ENCODE measurements around the gene CDCA3.

CDCA3 gene

DNA sequence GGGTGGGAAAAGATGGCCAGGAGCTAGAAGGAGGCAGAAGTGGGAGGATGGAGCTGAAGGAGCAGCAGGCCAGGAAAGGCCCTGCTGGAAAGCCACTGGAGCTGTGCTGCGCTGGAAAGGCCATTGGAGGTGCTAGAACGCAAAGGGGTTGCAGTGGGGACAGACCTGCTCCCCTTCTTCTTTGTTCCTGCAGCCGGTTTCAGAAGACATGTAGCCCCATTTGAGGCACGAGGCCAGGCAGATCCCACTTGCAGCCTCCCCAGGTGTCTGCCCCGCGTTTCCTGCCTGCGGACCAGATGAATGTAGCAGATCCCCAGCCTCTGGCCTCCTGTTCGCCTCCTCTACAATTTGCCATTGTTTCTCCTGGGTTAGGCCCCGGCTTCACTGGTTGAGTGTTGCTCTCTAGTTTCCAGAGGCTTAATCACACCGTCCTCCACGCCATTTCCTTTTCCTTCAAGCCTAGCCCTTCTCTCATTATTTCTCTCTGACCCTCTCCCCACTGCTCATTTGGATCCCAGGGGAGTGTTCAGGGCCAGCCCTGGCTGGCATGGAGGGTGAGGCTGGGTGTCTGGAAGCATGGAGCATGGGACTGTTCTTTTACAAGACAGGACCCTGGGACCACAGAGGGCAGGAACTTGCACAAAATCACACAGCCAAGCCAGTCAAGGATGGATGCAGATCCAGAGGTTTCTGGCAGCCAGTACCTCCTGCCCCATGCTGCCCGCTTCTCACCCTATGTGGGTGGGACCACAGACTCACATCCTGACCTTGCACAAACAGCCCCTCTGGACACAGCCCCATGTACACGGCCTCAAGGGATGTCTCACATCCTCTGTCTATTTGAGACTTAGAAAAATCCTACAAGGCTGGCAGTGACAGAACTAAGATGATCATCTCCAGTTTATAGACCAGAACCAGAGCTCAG lies 31.7 kb downstream of the CDCA3 start:
- DNase-seq = no peak

DNA sequence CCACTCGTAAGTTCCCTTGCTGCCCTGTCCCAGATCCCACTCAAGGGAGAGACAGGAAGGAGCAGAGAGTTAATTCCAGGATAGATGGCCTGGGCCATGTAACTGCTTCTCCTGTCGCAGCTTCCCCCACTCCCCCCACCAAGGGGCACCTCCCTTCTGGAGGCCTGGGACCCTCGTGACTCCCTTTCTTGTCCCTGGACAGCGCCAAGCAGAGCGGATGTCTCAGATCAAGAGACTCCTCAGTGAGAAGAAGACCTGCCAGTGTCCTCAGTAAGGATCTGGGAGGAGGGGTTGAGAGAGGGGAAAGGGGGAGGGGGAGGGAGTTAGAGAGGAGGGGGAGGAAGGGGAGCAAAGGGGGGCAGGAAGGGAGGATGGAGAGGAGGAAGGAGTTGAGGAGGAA lies 32.4 kb downstream of the CDCA3 start:
- DNase-seq = no peak

DNA sequence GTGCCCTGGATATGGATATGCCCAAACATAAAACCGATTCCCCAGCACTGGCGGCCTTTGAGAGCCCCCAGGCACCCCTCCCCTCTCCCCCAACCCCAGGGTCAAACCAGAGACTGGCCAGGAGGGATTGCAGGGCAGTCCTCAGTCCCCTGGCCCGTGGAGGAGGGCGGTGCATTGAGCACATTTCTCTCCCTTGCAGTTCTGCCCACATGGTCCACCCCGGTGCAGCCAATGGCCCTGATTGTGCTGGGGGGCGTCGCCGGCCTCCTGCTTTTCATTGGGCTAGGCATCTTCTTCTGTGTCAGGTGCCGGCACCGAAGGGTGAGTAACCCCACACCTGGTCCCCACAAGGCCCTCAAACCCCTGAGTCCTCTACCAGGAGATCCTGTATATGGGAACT lies 32.9 kb downstream of the CDCA3 start:
- DNase-seq = no peak

DNA sequence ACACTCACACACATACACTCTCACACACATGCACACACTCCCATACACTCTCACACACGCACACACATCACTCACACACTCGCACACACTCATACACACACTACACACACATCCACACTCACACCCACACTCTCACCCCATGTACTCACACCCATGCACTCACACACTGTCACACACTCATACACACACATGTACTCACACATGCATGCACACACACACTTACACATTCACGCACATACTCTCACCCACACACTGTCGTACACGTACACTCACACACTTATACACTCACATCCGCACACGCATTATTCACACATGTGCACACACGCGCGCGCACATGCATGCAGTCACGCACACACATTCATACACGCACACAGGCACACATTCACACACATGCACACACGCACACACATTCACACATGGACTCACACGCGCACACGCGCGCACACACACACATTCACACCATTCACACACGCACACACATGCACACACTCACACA lies 33.4 kb downstream of the CDCA3 start:
- DNase-seq = no peak

DNA sequence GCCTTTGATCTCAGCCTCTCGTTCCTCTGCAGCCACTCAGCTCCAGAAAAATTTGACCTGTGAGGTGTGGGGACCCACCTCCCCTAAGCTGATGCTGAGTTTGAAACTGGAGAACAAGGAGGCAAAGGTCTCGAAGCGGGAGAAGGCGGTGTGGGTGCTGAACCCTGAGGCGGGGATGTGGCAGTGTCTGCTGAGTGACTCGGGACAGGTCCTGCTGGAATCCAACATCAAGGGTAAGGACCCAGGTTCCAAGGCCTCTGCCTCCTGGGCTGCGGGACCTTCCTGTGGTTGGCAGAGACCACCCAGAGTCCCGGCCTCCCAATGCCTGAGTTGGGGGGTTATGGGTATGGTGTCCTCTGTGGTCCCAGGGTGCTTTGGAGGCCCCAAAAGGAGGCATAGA lies 34.0 kb downstream of the CDCA3 start:
- no peak for DNase-seq

DNA sequence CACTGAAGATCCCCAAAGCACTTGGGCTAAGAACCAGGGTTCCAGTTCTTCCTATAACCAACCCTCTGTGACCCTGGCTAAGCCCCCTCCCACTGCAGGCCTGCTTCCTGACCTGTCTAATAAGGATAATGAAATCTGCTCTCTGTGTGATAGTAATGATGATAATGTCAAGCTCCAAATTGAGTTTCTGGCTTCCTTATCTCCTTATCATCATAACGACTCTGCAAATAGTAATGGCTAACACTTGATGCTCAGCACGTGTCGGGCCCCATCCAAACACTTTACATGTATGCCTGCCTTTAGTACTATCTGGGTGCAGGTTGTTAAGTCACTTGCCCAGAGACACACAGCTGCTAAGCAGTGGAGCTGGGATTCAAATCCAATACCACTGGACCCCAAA lies 34.5 kb downstream of the CDCA3 start:
- DNase-seq = no peak

DNA sequence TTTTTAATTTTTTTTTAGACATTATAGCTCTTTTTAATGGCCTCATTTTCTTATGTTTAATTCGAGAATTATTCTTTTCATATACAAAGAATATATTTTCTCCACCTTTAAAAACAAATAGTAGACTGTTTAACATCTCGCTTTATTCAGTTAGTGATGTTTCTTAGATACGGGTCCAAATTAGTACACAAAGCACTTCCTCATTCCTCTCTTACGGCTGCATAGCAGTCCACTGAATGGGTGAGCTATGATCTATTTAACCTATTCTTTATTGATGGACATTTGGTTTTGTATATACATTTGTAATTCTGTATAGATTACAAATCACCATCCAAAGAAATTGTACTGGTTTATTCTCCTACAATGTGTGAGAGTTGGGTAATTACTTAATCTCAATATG lies 37.7 kb downstream of the CDCA3 start:
- DNase-seq = no peak

DNA sequence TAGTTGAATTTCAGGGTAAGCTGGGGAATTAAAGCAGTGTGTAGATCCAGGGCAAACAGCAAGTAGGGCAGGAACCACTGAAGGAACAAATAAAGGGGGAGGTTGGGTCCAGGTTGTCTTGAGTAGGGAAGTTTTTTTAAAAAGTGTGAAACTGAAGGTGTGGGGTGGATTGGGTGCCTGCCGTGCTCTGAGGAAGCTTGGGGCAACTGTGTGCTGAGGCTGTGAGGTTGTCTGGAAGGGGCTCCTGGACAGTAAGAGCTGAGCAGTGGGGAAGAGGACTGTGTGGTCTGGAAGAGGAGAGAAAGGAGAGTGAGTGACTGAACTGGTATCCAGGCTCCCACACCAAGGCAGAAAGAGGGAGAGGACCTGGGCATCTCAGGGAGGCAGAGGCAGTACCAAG lies 40.3 kb downstream of the CDCA3 start:
- DNase-seq = no peak

DNA sequence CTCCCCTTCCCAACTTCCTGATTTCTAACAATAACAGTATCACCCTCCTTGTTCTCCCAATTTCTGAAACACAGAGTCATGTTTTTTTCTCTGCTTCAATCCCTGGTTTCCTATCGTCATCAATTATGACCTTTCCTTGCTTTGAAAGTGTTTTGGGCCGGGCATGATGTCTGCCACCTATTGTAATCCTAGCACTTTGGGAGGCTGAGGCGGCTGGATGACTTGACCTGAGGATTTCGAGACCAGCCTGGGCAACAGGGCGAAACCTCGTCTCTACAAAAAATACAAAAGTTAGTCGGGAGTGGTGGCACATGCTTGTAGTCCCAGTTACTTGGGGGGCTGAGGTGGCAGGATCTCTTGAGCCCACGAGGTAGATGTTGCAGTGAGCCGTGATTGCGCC lies 42.0 kb downstream of the CDCA3 start:
- no peak for DNase-seq

DNA sequence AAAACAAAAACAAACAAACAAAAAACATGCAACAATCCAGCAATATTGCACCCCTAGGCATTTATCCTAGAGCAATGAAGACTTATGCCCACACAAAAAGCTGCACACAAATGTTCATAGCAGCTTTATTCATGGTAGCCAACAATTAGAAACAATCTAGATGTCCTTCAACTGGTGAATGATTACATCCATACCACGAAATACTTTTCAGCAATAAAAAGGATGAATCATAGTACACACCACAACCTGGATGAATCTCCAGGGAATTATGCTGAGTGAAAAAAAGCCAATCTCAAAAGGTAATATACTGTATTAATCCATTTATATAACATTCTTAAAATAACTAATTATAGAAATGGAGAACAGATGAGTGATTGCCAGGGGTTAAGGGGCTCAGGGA lies 43.9 kb downstream of the CDCA3 start:
- no peak for DNase-seq

DNA sequence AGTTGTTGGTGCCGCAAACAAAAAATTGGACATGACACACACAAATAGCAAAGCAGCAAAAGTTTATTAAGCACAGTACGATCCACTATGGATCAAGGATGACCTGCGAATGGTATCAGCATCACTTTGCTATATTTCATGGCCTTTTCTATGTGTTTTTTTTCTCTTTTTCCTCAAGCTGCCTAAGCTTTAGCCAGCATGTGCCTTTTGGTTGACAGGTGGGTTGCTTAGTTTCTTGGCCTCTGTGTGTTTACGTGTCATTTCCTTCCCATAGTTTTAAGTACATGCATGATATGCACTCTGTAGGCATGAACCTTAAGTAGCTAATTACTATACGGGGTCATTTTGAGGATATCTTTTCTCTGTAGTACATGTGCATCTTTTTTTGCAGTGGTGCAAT lies 51.9 kb downstream of the CDCA3 start:
- DNase-seq = no peak
